IMR-90 (cell line): ENCODE results near the gene CLIC5. TPM values are rescaled to one million over a fixed set of nuclear protein-coding genes. Genes with fewer than 3 reads are reported as not detected.

Source experiments
- ATAC-seq: fragments of 200-7000 bp; cut with Tn5 transposase; 2 replicates; pipeline ENCODE4 v1.9.1; 2020; ENCODE audit warnings: low read depth, mild to moderate bottlenecking, moderate library complexity
- BruUV-seq: library from RNA; stranded (reverse); fragments of 400-500 nt; replicated peaks from 2 replicates; lab custom pipeline; 2021; lab: Mats Ljungman, UMichigan
- CTCF ChIA-PET: fragments of 300-600 bp; formaldehyde crosslinking; extraction: SDS; loops from one replicate; lab custom pipeline; 2021; ENCODE audit warnings: antibody characterized with exemption; lab: Yijun Ruan, JAX
- POLR2A ChIA-PET: fragments of 300-600 bp; sonication (Branson Sonifier 250); formaldehyde crosslinking; loops from one replicate; lab custom pipeline; 2022; ENCODE audit warnings: antibody characterized with exemption; ENCODE audit not compliant: unreplicated experiment; lab: Charles Lee
- DNase-seq: peaks from one replicate; pipeline ENCODE4 v3.0.0; 2013
- H2AFZ ChIP-seq: replicated peaks from 2 replicates; pipeline ENCODE3; 2013; ENCODE audit warnings: low read length, mild to moderate bottlenecking; ENCODE audit not compliant: poor library complexity
- H2AK5ac ChIP-seq: 2 replicates; pipeline ENCODE4 v1.6.1; 2013; ENCODE audit warnings: low read depth, low read length, inconsistent platforms
- H2AK9ac ChIP-seq: replicated peaks from 2 replicates; pipeline ENCODE3; 2013; ENCODE audit warnings: mild to moderate bottlenecking, low read depth, low read length, moderate library complexity; ENCODE audit not compliant: poor library complexity
- H2BK120ac ChIP-seq: 2 replicates; pipeline ENCODE4 v1.6.1; 2013; ENCODE audit warnings: low read depth, low read length, inconsistent platforms
- H2BK15ac ChIP-seq: 3 replicates; pipeline ENCODE4 v1.6.1; 2013; ENCODE audit warnings: low read depth, low read length, inconsistent platforms
- H2BK20ac ChIP-seq: 2 replicates; pipeline ENCODE4 v1.6.1; 2013; ENCODE audit warnings: low read depth, mild to moderate bottlenecking, inconsistent platforms, low read length, moderate library complexity
- H2BK5ac ChIP-seq: 2 replicates; pipeline ENCODE4 v1.6.1; 2013; ENCODE audit warnings: mild to moderate bottlenecking, low read depth, low read length, inconsistent platforms; ENCODE audit not compliant: poor library complexity, severe bottlenecking
- H3K14ac ChIP-seq: replicated peaks from 2 replicates; pipeline ENCODE4 v1.6.1; 2013; ENCODE audit warnings: low read depth, low read length, inconsistent platforms
- H3K18ac ChIP-seq: 2 replicates; pipeline ENCODE4 v1.6.1; 2013; ENCODE audit warnings: low read depth, low read length, control low read depth
- H3K23ac ChIP-seq: 2 replicates; pipeline ENCODE4 v1.6.1; 2013; ENCODE audit warnings: low read depth, low read length, inconsistent platforms
- H3K27ac ChIP-seq: 2 replicates; pipeline ENCODE4 v1.5.1; 2013; ENCODE audit warnings: mild to moderate bottlenecking, control low read depth, low read length; ENCODE audit not compliant: insufficient read depth
- H3K27me3 ChIP-seq: 2 replicates; pipeline ENCODE4 v1.6.1; 2013; ENCODE audit warnings: low read length; ENCODE audit not compliant: control insufficient read depth, insufficient read depth
- H3K36me3 ChIP-seq: 2 replicates; pipeline ENCODE4 v1.6.1; 2013; ENCODE audit warnings: low read length, mixed read lengths; ENCODE audit not compliant: control insufficient read depth, insufficient read depth
- H3K4ac ChIP-seq: 2 replicates; pipeline ENCODE4 v1.6.1; 2013; ENCODE audit warnings: low read depth, low read length, inconsistent platforms
- H3K4me1 ChIP-seq: 2 replicates; pipeline ENCODE4 v1.6.1; 2013; ENCODE audit warnings: low read length, mixed read lengths; ENCODE audit not compliant: control insufficient read depth, insufficient read depth
- H3K4me2 ChIP-seq: 2 replicates; pipeline ENCODE4 v1.6.1; 2013; ENCODE audit warnings: low read depth, mild to moderate bottlenecking, control low read depth, low read length, moderate library complexity
- H3K4me3 ChIP-seq: 2 replicates; pipeline ENCODE4 v1.5.1; 2013; ENCODE audit warnings: low read depth, mild to moderate bottlenecking, control low read depth, low read length, moderate library complexity; ENCODE audit not compliant: insufficient read depth
- H3K56ac ChIP-seq: 2 replicates; pipeline ENCODE4 v1.6.1; 2013; ENCODE audit warnings: low read length, inconsistent platforms; ENCODE audit not compliant: insufficient read depth; ENCODE audit errors: extremely low read depth
- H3K79me1 ChIP-seq, 2 experiments: 2 replicates each; pipeline ENCODE4 v1.6.1; 2013; ENCODE audit warnings: low read length in 2 of 2, inconsistent platforms in 1 of 2, low read depth in 1 of 2
- H3K9ac ChIP-seq: 2 replicates; pipeline ENCODE4 v1.6.1; 2013; ENCODE audit warnings: low read depth, low read length, control low read depth
- H3K9me1 ChIP-seq: 2 replicates; pipeline ENCODE4 v1.6.1; 2013; ENCODE audit warnings: low read length, inconsistent platforms; ENCODE audit not compliant: insufficient read depth
- H3K9me3 ChIP-seq: 2 replicates; pipeline ENCODE4 v1.6.1; 2013; ENCODE audit warnings: low read length; ENCODE audit not compliant: control insufficient read depth, insufficient read depth
- H4K20me1 ChIP-seq: 2 replicates; pipeline ENCODE4 v1.6.1; 2013; ENCODE audit warnings: low read length, inconsistent platforms; ENCODE audit not compliant: insufficient read depth
- H4K5ac ChIP-seq: 2 replicates; pipeline ENCODE4 v1.6.1; 2013; ENCODE audit warnings: mild to moderate bottlenecking, low read depth, low read length, control low read depth
- H4K8ac ChIP-seq, 2 experiments: 2 replicates each; pipeline ENCODE4 v1.6.1; 2013; ENCODE audit warnings: low read depth in 2 of 2, low read length in 2 of 2, control low read depth in 1 of 2, inconsistent platforms in 1 of 2
- H4K91ac ChIP-seq: 2 replicates; pipeline ENCODE4 v1.6.1; 2013; ENCODE audit warnings: low read depth, low read length, inconsistent platforms; ENCODE audit not compliant: insufficient read depth
- BHLHE40 ChIP-seq: fragments of 150-350 bp; IDR thresholded peaks from 2 replicates; pipeline ENCODE4 v1.6.1; 2016; ENCODE audit warnings: mild to moderate bottlenecking, low read depth, low read length
- CEBPB ChIP-seq: IDR thresholded peaks from 2 replicates; pipeline ENCODE4 v1.6.1; 2012; ENCODE audit warnings: low read depth, low read length, improper control_type of control experiment
- FOS ChIP-seq: fragments of 150-350 bp; IDR thresholded peaks from 2 replicates; pipeline ENCODE4 v1.6.1; 2016; ENCODE audit warnings: low read depth, low read length
- MXI1 ChIP-seq: IDR thresholded peaks from 2 replicates; pipeline ENCODE4 v1.6.1; 2012; ENCODE audit warnings: low read depth, mild to moderate bottlenecking, low read length, moderate library complexity, borderline replicate concordance
- RAD21 ChIP-seq: IDR thresholded peaks from 2 replicates; pipeline ENCODE4 v1.6.1; 2012; ENCODE audit warnings: low read length, improper control_type of control experiment
- RCOR1 ChIP-seq: IDR thresholded peaks from 2 replicates; pipeline ENCODE4 v1.6.1; 2012; ENCODE audit warnings: mild to moderate bottlenecking, low read length, improper control_type of control experiment; ENCODE audit not compliant: insufficient replicate concordance
- SMC3 ChIP-seq: fragments of 150-350 bp; IDR thresholded peaks from 2 replicates; pipeline ENCODE4 v1.6.1; 2016; ENCODE audit warnings: low read depth, mild to moderate bottlenecking, antibody characterized with exemption, low read length, moderate library complexity
- WGBS, 2 experiments: methylation state at CpG; one replicate each; pipeline versions ENCODE4 v1.1.5 to v1.1.7; 2013; ENCODE audit warnings: missing lambda C conversion rate in 2 of 2; ENCODE audit not compliant: insufficient read length in 1 of 2; ENCODE audit errors: extremely low coverage in 2 of 2; 5-methylcytosine and 5-hydroxymethylcytosine counted together
- dilution Hi-C: fragments of 300-500 bp; cut with HindIII; formaldehyde crosslinking; loops from one replicate; pipeline ENCODE4 v1.14.3; 2018; ENCODE audit warnings: low sequenced_read_pairs; ENCODE audit not compliant: unreplicated experiment
- in situ Hi-C: fragments of 300-500 bp; cut with MboI; formaldehyde crosslinking; loops from 3 replicates; pipeline ENCODE4 v1.14.3; 2019; ENCODE audit warnings: low sequenced_read_pairs, inconsistent platforms, mixed read lengths
- intact Hi-C: fragments of 100-400 bp; cut with micrococcal nuclease; formaldehyde crosslinking; loops from 2 replicates; pipeline ENCODE4 v1.10.0; 2022
- polyA plus RNA-seq, 3 experiments: library from polyadenylated mRNA; depleted of rRNA; stranded (reverse); fragments of >200 nt; gene quantifications; 2 replicates each; pipeline ENCODE4 v1.2.3, GENCODE V29; 2012; ENCODE audit warnings: low replicate concordance in 1 of 3
- total RNA-seq: library from RNA; depleted of rRNA; stranded (reverse); fragments of >200 nt; gene quantifications from 2 replicates; pipeline ENCODE4 v1.2.3, GENCODE V29; 2012
- TF ChIP-seq, protein P1 (sequence below): fragments of 150-350 bp; IDR thresholded peaks from 2 replicates; pipeline ENCODE4 v1.6.1; 2016; ENCODE audit warnings: low read depth, mild to moderate bottlenecking, low read length, moderate library complexity, borderline replicate concordance
- TF ChIP-seq, protein P2 (sequence below): fragments of 150-350 bp; IDR thresholded peaks from 2 replicates; pipeline ENCODE4 v1.6.1; 2017; ENCODE audit warnings: mild to moderate bottlenecking, antibody characterized with exemption, low read length, low read depth

CLIC5 gene
- total and polyA plus RNA-seq, 2 of the 4 experiments (the other 2 are of a cell fraction), result not detected

- Histone ChIP-seq H3K36me3 (no peaks in the 10 kb centered on the region), H3K9me3 (no peaks in the 10 kb centered on the region), H3K14ac (no peak overlapping the region), H3K9ac (no peak overlapping the region), H3K23ac (no peak overlapping the region), H2AK9ac (no peak overlapping the region), H3K27ac (no peak overlapping the region), H4K8ac (no peak overlapping the region), H4K5ac (no peak overlapping the region), H3K27me3 (no peaks in the 10 kb centered on the region), H3K18ac (no peak overlapping the region), H2BK20ac (no peak overlapping the region), H2AK5ac (no peak overlapping the region), H2BK5ac (no peak overlapping the region), H2BK120ac (no peak overlapping the region), H2AFZ (no peak overlapping the region), H2BK15ac (no peak overlapping the region), H3K79me1 (no peaks in the 10 kb centered on the region), H3K56ac (no peak overlapping the region), H3K4me1 (no peaks in the 10 kb centered on the region), H3K4ac (no peak overlapping the region), H3K9me1 (no peaks in the 10 kb centered on the region), H4K20me1 (no peaks in the 10 kb centered on the region), H4K91ac (no peak overlapping the region), H3K4me2 (no peak overlapping the region), H3K4me3 (no peak overlapping the region)
- no CpG with 5 or more reads among the region's 2 CpGs for WGBS, 2 experiments
- in situ Hi-C loops (no loop called here), dilution Hi-C loops (no loop called here), intact Hi-C loops (no loop called here)
- no TSS peak for BruUV-seq
- TF ChIP-seq BHLHE40 (no peak), SMC3 (no peak), RAD21 (no peak), CEBPB (no peak), RCOR1 (no peak), MXI1 (no peak), FOS (no peak)
- TF ChIP-seq, protein P1, sequence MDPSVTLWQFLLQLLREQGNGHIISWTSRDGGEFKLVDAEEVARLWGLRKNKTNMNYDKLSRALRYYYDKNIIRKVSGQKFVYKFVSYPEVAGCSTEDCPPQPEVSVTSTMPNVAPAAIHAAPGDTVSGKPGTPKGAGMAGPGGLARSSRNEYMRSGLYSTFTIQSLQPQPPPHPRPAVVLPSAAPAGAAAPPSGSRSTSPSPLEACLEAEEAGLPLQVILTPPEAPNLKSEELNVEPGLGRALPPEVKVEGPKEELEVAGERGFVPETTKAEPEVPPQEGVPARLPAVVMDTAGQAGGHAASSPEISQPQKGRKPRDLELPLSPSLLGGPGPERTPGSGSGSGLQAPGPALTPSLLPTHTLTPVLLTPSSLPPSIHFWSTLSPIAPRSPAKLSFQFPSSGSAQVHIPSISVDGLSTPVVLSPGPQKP, result no peak
- TF ChIP-seq, protein P2, sequence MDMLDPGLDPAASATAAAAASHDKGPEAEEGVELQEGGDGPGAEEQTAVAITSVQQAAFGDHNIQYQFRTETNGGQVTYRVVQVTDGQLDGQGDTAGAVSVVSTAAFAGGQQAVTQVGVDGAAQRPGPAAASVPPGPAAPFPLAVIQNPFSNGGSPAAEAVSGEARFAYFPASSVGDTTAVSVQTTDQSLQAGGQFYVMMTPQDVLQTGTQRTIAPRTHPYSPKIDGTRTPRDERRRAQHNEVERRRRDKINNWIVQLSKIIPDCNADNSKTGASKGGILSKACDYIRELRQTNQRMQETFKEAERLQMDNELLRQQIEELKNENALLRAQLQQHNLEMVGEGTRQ, result no peak
- no peak for ATAC-seq
- DNase-seq, result no peak
- ChIA-PET POLR2A (no interaction called here), CTCF (no interaction called here)
These were observed 45.3 kb downstream of the CLIC5 start for GRCh38 chr6:45970326-45970725.
